SK-N-SH treated with all-trans-retinoic acid at 6 μM for 48 hours (cell line): ENCODE results near the gene TGFBI.

ENCODE experiments used
- ATAC-seq: fragments of 200-7000 bp; cut with Tn5 transposase; 3 replicates; pipeline ENCODE4 v1.9.1; 2020; ENCODE audit warnings: mild to moderate bottlenecking, moderate library complexity
- CREB5 ChIP-seq: fragments of 250-450 bp; sonication (Bioruptor Pico); IDR thresholded peaks from 2 replicates; pipeline ENCODE4 v1.5.1; 2020; ENCODE audit warnings: low read depth, mild to moderate bottlenecking, moderate library complexity
- CSRNP3 ChIP-seq: fragments of 250-450 bp; sonication (Bioruptor Pico); IDR thresholded peaks from 2 replicates; pipeline ENCODE4 v1.5.1; 2021; ENCODE audit warnings: mild to moderate bottlenecking, moderate library complexity
- ESRRG ChIP-seq: fragments of 250-450 bp; sonication (Bioruptor Pico); IDR thresholded peaks from 2 replicates; pipeline ENCODE4 v1.6.1; 2021; ENCODE audit warnings: mild to moderate bottlenecking
- GLIS3 ChIP-seq: fragments of 250-450 bp; sonication (Bioruptor Pico); IDR thresholded peaks from 2 replicates; pipeline ENCODE4 v1.5.0; 2020; ENCODE audit warnings: mild to moderate bottlenecking, moderate library complexity
- ISL1 ChIP-seq: fragments of 250-450 bp; sonication (Bioruptor Pico); IDR thresholded peaks from 2 replicates; pipeline ENCODE4 v2.1.2; 2022; ENCODE audit warnings: mild to moderate bottlenecking, moderate library complexity
- OSR1 ChIP-seq: fragments of 250-450 bp; sonication (Bioruptor Pico); IDR thresholded peaks from 2 replicates; pipeline ENCODE4 v1.8.0; 2022; ENCODE audit warnings: moderate library complexity, mild to moderate bottlenecking, inconsistent platforms
- PATZ1 ChIP-seq: fragments of 250-450 bp; sonication (Bioruptor Pico); IDR thresholded peaks from 2 replicates; pipeline ENCODE4 v1.8.0; 2020; ENCODE audit warnings: mild to moderate bottlenecking, moderate library complexity, borderline replicate concordance
- POU6F1 ChIP-seq: fragments of 250-450 bp; sonication (Bioruptor Pico); IDR thresholded peaks from 2 replicates; pipeline ENCODE4 v1.8.0; 2021; ENCODE audit warnings: low read depth, mild to moderate bottlenecking, moderate library complexity, borderline replicate concordance
- PPARA ChIP-seq: fragments of 250-450 bp; sonication (Bioruptor Pico); IDR thresholded peaks from 2 replicates; pipeline ENCODE4 v1.5.0; 2020; ENCODE audit warnings: mild to moderate bottlenecking, borderline replicate concordance
- RARB ChIP-seq: fragments of 250-450 bp; sonication (Bioruptor Pico); IDR thresholded peaks from 2 replicates; pipeline ENCODE4 v1.8.0; 2021; ENCODE audit warnings: mild to moderate bottlenecking, moderate library complexity
- SNAI2 ChIP-seq: fragments of 250-450 bp; sonication (Bioruptor Pico); IDR thresholded peaks from 2 replicates; pipeline ENCODE4 v1.5.0; 2020; ENCODE audit warnings: mild to moderate bottlenecking, moderate library complexity
- TCF4 ChIP-seq: fragments of 250-450 bp; sonication (Bioruptor Pico); IDR thresholded peaks from 2 replicates; pipeline ENCODE4 v1.8.0; 2021; ENCODE audit warnings: mild to moderate bottlenecking, moderate library complexity, borderline replicate concordance
- TOX ChIP-seq: fragments of 250-450 bp; sonication (Bioruptor Pico); IDR thresholded peaks from 2 replicates; pipeline ENCODE4 v1.8.0; 2021; ENCODE audit warnings: mild to moderate bottlenecking, moderate library complexity, borderline replicate concordance
- TSHZ2 ChIP-seq: fragments of 250-450 bp; sonication (Bioruptor Pico); IDR thresholded peaks from 2 replicates; pipeline ENCODE4 v1.5.0; 2020; ENCODE audit warnings: mild to moderate bottlenecking, moderate library complexity
- ZC3H10 ChIP-seq: fragments of 250-450 bp; sonication (Bioruptor Pico); IDR thresholded peaks from 2 replicates; pipeline ENCODE4 v1.5.1; 2021; ENCODE audit warnings: mild to moderate bottlenecking, moderate library complexity
- ZFP3 ChIP-seq: fragments of 250-450 bp; sonication (Bioruptor Pico); IDR thresholded peaks from 2 replicates; pipeline ENCODE4 v1.5.0; 2020; ENCODE audit warnings: mild to moderate bottlenecking, moderate library complexity
- ZFP30 ChIP-seq: fragments of 450-650 bp; formaldehyde crosslinking; IDR thresholded peaks from 2 replicates; pipeline ENCODE4 v1.5.0; 2022; ENCODE audit warnings: mild to moderate bottlenecking, moderate library complexity
- ZNF565 ChIP-seq: fragments of 450-650 bp; formaldehyde crosslinking; conservative IDR thresholded peaks from 2 replicates; pipeline ENCODE4 v1.5.0; 2020; ENCODE audit warnings: low read depth, mild to moderate bottlenecking, moderate library complexity
- ZNF70 ChIP-seq: fragments of 450-650 bp; formaldehyde crosslinking; IDR thresholded peaks from 2 replicates; pipeline ENCODE4 v1.5.0; 2020; ENCODE audit warnings: mild to moderate bottlenecking, moderate library complexity
- ZNF8 ChIP-seq: fragments of 450-650 bp; formaldehyde crosslinking; IDR thresholded peaks from 2 replicates; pipeline ENCODE4 v1.5.0; 2020; ENCODE audit warnings: mild to moderate bottlenecking, moderate library complexity

TGFBI gene

GRCh38 chr5:135980620-135981019 is 48.2 kb upstream of the TGFBI start (continued):
- TF ChIP-seq ZFP30 (CRISPR knock-in tag), result no peak

GRCh38 chr5:135985951-135986350 is 42.8 kb upstream of the TGFBI start:
- TF ChIP-seq CSRNP3 (CRISPR knock-in tag) (no peak), ZNF8 (CRISPR knock-in tag) (no peak), TOX (CRISPR knock-in tag) (no peak), OSR1 (no peak), TSHZ2 (CRISPR knock-in tag) (no peak), ZFP3 (CRISPR knock-in tag) (no peak), GLIS3 (no peak), SNAI2 (CRISPR knock-in tag) (no peak), CREB5 (no peak), ESRRG (CRISPR knock-in tag) (no peak), TCF4 (CRISPR knock-in tag) (no peak), ZNF565 (CRISPR knock-in tag) (no peak)
- ATAC-seq, result no peak

GRCh38 chr5:135986401-135986800 is 42.4 kb upstream of the TGFBI start:
- no peak for ATAC-seq
- TF ChIP-seq ESRRG (CRISPR knock-in tag) (no peak), CREB5 (no peak), CSRNP3 (CRISPR knock-in tag) (no peak), ZC3H10 (CRISPR knock-in tag) (no peak), TSHZ2 (CRISPR knock-in tag) (no peak), POU6F1 (no peak), PPARA (CRISPR knock-in tag) (no peak), ZNF70 (no peak), TCF4 (CRISPR knock-in tag) (no peak), ISL1 (no peak), GLIS3 (no peak), RARB (CRISPR knock-in tag) (no peak), ZNF565 (CRISPR knock-in tag) (no peak), ZFP3 (CRISPR knock-in tag) (no peak), SNAI2 (CRISPR knock-in tag) (no peak), PATZ1 (CRISPR knock-in tag) (no peak)
- TF ChIP-seq, all 23 proteins: peak for 0
